ENCODE data around the gene SLC35G6.

Gene SLC35G6

GRCh38 chr17:7496470-7497183 lies 15.4 kb downstream of the SLC35G6 start:
- no peak overlapping the region for H3K27ac ChIP-seq
- no peak for TF ChIP-seq CTCF (conservative IDR thresholded peaks at IDR 0.05)
- TF ChIP-seq ZFX (IDR thresholded peaks at IDR 0.05): no peak

GRCh38 chr17:7497228-7497627 lies 16.0 kb downstream of the SLC35G6 start:
- H3K27ac ChIP-seq: no peak overlapping the region
- TF ChIP-seq CTCF (conservative IDR thresholded peaks at IDR 0.05): no peak
- TF ChIP-seq ZFX (IDR thresholded peaks at IDR 0.05): no peak

GRCh38 chr17:7497636-7498035 lies 16.4 kb downstream of the SLC35G6 start:
- no peak for TF ChIP-seq CTCF (conservative IDR thresholded peaks at IDR 0.05)
- TF ChIP-seq ZFX (IDR thresholded peaks at IDR 0.05): no peak
- no peak overlapping the region for H3K27ac ChIP-seq

- H3K27ac ChIP-seq: no peak overlapping the region
- TF ChIP-seq ZFX (IDR thresholded peaks at IDR 0.05): no peak
- TF ChIP-seq CTCF (conservative IDR thresholded peaks at IDR 0.05): no peak
Measured at GRCh38 chr17:7499161-7499560, 17.9 kb downstream of the SLC35G6 start.

GRCh38 chr17:7501729-7502128 lies 20.5 kb downstream of the SLC35G6 start:
- no peak overlapping the region for H3K27ac ChIP-seq

GRCh38 chr17:7502171-7502847 lies 21.1 kb downstream of the SLC35G6 start:
- H3K27ac ChIP-seq: no peak overlapping the region
- TF ChIP-seq CTCF (conservative IDR thresholded peaks at IDR 0.05) (no peak), ZFX (IDR thresholded peaks at IDR 0.05) (no peak)

More at GRCh38 chr17:7501729-7502128, 20.5 kb downstream of the SLC35G6 start:
- no peak for TF ChIP-seq CTCF (conservative IDR thresholded peaks at IDR 0.05)
- no peak for TF ChIP-seq ZFX (IDR thresholded peaks at IDR 0.05)

- no peak overlapping the region for H3K27ac ChIP-seq
- TF ChIP-seq ZFX (IDR thresholded peaks at IDR 0.05) (no peak), CTCF (conservative IDR thresholded peaks at IDR 0.05) (no peak)
Measured at GRCh38 chr17:7502987-7503386, 21.7 kb downstream of the SLC35G6 start.
